ENCODE data around the gene S100A12.
"Not testable (repeated sequence)": the region's sequence is repeated elsewhere in the genome, so short reads cannot be mapped to it uniquely, and the experiment has no call there.

Gene S100A12

DNA sequence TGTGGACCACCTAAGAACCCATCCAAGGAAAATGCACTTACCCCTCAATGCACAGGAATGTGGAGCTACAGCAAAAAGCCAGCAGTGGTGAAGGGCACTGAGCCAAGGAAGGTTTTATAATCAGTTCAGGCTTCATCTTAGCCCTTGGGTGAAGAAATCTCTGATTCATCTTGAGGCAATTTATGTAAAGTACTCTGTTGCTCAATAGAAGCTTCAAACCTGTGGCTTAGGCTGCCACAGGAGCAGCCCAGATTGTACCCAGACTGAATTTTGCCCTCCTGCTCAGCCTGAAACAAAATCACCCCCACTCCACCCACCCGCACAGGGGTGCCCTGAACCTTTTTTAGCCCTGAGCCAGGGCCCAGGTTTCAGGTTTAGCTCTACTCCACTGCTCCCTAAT, at the start of gene S100A12:
Gene S100A12 (minus strand): TSS at position 111 of the 400 bp plus-strand sequence. CDS start 1,029 bp downstream, outside the sequence.
- no peak for DNase-seq

DNA sequence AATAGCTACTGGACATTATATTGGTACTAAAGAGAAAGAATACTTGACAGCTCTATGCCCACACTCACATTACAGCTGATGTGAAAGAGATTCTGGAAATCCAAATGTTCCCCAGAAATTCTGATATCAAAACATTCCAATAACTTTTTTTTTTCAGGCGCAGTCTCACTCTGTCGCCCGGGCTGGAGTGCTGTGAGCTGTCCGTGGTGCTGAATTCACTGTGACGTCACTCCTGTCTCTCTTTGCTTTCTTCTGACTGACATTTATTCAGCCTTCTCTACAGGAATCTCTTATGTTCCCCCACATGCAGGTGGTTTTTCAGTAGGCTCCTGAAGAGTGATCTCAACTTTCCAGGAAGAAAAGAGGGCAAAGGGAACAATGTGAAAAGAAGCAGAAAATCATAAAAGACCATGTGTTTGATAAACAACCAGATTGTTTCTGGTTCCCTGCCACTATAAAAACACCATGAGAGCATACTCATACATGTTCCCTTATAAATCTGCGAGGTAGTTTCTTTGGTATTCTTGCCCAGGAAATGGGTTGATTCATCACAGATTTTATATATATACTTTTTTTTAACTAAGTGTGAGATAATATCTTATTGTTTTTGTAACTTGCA, 47.1 kb upstream of the S100A12 start:
- DNase-seq, result no peak

DNA sequence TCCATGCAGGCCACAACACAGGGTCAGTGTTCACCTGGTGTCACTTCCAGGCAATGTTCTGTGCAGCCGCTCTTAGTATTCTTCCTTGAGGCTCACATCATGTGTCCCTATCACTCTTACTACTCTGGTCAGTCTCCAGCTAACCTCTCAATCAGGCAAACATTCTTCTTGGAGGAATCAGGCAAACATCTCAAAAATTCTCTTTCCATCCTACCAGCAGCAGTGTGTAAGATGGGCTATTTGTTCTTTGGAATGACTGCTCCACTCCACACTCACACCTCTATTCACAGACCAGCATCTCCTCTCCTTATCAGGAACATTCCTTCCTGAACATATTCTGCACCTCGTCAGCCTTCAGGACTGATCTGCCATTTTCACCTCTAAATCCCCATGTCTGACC, 44.9 kb upstream of the S100A12 start:
- DNase-seq, result no peak

DNA sequence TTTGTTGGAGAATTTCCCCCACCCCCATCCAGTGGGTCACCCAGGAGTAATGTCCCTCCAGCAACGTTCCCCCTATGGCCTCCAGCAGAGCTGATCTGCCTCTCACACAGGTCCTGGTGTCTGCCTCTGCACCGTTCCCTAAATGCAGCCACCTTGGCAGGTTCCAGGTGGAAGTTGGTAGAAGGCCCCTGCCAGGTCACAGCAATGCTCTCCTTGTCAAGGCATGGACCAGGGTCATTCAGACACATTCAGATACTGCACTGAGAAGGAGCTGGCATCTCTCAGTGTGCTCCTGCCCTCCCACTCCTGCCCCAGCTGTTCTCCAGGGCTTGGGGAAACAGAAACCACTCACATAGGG, 44.0 kb upstream of the S100A12 start:
- DNase-seq, result not testable (repeated sequence)

DNA sequence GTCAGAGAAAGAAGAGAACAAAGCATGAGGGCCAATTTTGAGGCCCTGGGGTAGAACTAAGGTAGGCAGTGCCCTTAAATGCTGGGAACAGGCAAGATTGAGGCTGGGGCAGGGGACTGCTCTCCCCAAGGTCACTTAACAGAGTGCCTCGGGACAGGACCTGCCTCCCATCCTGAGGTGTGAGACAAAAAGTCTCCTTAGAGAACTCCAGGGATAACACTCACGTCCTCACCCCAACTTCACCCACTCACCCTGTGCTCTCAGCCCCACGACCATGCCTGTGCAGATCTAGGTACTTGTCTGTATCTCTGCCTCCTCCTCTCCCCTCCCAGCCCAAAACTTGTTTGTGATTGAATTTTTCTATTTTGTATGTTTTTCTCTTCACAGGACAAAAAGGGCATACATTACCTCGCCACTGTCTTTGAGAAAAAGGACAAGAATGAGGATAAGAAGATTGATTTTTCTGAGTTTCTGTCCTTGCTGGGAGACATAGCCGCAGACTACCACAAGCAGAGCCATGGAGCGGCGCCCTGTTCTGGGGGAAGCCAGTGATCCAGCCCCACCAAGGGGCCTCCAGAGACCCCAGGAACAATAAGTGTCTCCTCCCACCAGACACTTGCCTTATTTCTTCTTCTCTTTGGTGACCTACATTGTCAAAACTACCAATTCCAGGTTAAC, 43.5 kb upstream of the S100A12 start:
- DNase-seq, result not testable (repeated sequence)

DNA sequence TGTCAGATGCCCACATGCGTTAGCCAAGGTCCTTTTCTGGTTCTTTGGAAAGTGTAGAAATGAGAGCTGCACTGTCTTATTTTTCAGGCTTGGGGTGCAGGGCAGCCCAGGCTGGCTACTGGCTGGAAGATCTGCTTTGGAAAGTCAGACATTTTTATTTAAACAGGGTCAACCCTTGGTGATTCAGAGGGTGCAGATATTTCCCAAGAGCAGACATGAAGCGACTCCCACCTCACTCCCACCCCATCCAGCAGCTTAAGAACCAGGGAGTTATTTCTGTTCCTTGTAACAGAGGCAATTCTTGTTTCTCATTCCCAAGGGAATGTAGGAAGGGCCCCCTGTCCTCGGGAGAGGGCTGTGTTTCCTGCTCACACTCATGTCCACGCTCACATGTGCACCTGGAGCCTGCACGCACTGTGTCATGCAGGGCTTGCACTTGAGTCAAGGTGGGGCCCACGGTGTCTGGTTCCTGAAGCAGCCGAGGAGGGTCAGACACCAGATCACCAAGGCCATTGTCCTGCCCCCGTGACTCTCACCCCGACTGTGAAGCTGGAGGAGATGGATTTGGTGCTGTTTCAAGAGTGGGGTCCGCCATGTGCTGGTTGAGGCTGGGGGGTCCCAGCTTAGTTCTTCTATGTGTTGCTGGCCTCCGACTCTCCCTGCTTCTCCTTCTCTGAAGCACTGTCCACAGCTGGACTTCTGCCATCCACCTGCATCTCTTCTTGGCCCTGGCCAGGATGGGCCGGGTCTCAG, 41.9 kb upstream of the S100A12 start:
- DNase-seq, result no peak

DNA sequence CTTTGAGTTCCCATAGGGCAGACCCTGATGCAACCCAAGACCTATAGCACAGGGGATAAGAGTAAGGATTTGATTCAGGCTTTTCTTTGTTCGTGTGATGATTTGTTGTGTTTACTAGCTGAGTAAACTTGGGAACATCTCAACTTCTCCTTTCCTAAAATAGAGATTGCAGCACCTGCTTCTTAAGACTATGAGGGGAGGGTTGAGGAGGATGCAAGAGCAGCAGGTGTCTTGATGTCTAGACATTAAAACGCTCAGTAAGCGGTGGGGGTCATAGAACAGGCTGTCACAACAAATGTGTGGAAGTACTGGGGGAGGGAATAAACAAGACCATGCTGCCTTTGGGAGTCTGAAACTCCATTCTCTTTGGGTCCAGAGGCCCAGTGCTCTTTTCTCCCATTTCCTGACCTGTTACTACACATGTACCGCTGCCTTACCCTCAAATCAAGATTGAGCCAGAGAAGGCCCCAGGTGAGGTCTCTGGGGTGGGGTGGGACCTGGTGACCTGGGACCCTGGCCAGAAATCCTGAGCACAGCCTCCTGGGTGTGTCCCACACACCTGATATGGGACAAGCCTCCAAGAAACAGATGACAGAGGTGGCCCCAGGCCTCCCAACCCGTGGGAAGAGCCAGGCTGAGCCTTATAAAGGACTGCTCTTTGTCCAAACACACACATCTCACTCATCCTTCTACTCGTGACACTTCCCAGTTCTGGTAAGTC, 40.6 kb upstream of the S100A12 start, which contains the start of gene S100A7A:
Gene S100A7A (plus strand): TSS at position 671 of the 721 bp plus-strand sequence. CDS start 1,563 bp downstream, outside the sequence.
- DNase-seq, result no peak

DNA sequence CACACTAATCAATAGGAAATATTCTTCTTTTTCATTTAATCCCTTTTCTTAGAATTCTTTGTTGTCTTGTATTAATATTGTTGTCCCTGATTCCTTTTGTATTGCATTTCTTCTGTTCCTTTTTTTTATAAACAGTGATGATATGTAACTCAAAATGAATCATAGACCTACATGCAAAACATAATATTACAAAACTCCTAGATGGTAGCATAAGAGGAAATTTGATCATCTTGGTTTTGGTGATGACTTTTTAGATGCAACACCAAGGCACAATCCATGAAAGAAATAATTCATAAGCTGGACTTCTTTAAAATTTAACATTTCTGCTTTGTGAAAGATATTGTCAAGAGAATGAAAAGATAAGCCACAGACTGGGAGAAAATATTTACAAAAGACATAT, 38.5 kb upstream of the S100A12 start:
- not testable (repeated sequence) for DNase-seq

DNA sequence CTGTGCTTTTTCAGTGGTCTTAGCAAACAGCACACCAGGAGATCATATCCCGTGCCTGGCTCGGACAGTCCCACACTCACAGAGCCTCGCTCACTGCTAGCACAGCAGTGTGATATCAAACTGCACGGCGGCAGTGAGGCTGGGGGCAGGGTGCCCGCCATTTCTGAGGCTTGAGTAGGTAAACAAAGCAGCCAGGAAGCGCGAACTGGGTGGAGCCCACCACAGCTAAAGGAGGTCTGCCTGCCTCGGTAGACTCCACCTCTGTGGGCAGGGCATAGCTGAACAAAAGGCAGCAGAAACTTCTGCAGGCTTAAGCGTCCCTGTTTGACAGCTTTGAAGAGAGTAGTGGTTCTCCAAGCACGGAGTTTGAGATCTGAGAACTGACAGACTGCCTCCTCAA, 31.9 kb upstream of the S100A12 start:
- not testable (repeated sequence) for DNase-seq

DNA sequence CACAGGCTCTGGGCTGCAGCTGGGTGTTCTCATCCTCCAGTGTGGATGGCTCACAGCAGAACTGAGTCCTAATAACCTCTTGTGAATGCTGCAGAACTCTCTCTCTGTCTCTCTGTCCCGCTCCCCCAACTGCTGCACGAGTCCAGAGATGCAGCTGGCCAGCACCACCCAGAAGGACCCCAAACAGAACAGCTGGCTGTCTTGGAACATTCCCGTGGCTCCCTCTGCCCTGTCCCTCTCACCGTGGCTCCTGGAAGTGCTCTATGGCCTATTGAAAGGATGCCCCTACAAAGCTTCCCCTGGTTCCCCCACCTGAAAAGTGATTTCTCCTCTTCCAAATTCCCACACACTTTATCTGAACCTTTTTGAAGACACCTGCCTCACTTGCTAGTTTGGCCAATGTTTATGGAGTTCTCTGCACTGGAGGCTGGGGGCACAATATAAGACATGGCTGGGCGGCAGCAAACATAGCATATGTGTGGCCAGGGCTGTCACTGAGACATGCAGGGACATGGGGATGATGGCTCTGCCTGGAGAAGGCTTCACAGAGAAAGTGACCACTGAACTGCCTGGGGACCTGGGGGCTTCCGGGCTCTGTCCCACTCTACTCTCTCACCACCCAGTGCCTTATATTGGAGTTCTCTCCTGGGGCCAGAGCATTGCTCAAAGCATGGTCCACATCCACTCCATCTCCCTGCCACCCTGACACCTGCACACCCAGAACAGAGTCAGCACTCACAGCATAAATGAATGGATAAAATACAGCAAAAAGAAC, 30.6 kb upstream of the S100A12 start:
- DNase-seq, result not testable (repeated sequence)

DNA sequence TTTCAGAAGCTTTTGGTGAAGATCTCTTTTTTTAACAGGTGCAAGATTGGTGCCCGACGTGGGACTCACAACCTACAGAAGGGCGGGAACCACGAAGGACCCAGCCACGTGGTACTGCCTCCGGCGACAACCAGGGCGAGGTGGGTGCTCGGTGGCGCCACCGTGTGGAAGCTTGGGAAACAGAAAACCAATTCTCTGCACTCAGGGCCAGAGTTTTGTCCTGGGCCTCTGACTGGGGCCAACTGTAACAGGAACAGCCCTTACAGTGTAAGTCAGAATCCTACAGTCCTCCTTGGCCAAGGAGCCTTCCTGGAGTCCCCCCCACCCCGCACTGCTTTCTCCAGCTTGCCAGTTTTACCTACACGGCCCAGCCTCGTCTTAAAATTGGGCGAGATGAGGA, 29.3 kb upstream of the S100A12 start:
- DNase-seq, result no peak

DNA sequence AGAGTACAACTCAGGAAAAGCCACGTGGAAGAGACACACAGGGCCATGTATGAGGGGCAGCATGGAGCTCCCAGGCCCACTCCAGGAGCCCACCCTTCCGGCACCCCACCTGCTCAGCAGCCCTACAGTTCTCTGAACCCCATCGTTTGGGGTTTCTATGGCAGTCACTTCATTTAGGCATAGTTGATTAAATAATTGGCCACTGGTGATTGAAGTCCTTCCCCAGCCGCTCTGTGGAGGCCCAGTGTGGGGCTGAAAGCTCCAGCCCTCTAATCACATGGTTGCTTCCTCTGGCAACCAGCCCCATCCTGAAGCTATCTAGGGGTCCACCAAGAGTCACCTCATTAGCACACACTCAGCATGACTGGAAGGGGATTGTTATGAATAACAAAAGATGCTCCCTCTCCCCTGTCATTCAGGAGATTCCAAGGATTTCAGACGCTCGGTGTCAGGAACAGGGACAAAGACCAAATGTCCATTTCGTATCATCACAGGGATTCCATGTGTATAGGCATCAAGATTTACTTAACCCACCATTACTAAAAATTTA, 28.7 kb upstream of the S100A12 start:
- no peak for DNase-seq

DNA sequence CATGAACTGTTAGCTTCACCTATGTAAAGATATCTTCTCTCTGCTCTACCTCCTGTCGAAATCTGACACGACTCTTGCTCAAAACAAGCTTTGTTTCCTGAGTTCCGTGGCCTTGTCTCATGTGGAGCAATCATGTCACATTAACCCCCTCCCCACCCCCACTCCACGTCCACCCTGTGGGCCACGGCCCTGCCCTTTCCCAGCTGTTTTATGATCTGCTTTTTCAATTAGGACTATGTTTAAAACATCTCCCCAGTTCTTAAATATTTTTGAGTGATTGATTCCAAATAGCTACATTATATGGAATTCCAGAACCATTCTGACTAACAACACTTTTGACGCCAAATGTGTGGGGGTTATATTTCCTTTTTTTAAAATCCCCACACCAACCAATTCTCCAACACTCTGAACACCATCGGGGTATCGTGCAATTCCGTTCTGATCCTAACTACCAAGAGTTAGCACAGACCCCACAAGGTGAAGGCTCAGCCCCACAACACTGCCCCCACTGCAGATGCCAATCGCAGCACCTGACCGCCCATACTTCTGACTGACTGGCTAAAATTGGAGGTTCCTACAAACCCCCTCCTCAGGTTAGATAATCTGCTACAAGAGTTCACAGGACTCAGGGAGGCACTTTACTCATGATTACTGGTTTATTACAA, 28.1 kb upstream of the S100A12 start:
- DNase-seq, result no peak

DNA sequence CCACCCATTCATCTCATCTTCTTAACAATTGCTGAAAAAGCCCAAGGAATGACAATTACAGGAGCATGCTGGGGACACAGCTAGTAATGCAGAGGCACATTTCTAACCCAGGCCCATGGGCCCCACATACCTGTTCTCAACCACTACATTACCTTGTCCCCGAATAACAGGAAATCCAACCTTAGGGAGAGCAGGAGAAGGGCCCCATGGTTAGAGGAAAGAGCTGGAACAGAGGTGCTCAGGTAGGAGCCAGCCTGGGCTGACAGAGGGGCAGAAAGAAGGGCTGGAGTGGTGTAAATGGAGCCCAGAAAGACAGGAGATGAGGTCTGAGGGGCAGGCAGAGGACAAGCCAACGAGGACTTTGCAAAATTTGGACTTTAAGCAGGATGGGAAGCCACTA, 26.8 kb upstream of the S100A12 start:
- no peak for DNase-seq

DNA sequence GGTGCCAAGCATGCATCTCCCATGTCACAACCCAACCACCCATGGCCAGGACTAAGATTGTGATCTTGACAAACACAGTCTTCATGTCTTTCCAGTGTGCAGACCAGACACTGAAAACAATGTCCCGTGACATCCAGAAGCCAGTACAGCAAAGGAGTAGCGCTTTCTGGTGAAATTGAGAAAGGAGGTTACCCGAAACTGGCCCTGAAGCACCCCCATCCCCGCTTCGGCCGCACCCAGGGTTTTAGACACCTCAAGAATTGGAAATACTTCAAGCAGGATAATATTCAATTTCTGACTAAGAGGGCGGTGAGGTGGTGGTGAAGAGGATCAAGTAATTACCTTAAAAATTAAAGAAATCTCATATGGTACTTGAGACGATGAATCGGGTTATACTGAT, 26.0 kb upstream of the S100A12 start:
- no peak for DNase-seq

DNA sequence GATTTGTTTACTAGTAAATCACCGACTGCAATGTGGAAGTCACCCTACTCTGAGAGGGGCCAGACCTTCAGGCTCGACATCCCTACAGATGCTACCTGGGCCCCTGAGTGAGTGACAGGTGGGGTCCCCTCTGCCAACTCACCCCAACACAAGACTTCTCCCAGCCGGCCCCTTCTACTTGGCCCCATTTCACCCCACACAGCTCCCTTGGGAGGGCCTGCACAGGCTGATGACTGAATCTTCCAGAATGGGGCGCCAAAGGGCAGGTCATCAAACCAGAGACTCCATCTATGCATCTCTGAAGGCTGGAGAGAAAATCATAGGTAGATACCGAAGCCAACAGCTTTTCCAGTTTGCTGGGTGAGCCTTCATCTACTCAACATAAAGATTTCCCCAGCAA, 24.8 kb upstream of the S100A12 start:
- no peak for DNase-seq

DNA sequence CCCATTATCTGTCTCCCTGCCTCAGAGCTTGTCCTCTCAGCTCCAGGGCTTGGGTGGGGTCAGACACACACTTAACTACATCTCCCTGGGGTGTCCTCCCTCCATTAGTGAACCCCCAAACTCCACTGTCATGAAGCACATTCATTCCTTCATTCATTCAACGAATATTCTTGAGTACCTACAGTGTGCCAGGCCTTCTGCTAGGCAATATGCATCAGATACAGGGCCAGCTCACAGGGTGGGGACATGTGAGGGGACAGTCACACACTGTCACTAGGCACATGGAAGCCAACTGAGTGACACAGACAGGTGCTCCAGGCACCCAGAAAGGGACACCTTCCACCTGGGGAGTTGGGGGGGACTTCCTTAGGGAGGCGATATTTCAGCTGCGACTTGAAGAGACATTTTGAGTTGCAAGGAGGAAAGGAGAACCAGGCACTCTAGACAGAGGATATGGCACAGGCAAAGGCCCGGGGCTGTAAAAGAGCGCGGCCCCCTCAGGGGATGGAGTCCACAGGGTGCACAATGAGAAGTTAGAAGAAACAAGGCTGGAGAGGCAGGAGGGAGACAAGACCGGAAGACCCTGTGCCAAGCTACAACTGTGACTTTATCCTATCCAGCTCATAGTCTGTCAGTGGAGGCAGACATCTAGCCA, 24.1 kb upstream of the S100A12 start:
- DNase-seq, result no peak

DNA sequence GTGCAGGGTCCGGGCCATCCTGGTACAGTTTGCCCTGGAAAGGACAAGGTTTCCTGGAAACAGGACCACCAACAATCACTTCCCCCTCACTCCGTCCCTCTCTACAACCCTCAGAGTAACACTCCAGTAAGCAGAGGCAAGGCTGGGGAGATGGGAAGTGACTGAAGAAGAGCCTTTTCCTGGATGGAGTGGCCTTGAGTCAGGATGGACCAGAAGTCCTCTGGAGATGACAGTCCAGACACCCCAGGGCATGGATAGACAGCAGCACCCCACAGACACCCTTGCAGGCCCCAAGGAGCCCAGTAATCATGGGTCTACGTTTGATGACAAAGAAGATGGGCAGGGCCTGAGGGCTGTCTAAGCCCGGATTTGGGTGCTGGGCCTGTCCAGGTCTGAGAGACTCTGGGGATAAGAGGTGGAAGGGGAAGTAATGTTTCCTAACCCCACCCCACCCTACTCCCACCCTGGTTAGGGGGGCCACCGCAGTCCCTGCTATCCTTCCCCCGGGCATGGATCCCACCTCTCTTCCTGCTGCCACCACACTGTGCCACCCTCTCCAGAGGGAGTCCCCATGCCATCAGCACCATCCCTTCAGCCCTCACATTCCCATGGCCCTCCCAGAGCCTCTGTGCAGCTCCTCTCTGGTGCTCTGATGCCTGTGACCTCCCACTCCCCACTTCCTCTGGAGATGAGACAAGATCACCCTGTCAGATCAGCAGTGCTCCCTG, 22.7 kb upstream of the S100A12 start:
- DNase-seq, result no peak

DNA sequence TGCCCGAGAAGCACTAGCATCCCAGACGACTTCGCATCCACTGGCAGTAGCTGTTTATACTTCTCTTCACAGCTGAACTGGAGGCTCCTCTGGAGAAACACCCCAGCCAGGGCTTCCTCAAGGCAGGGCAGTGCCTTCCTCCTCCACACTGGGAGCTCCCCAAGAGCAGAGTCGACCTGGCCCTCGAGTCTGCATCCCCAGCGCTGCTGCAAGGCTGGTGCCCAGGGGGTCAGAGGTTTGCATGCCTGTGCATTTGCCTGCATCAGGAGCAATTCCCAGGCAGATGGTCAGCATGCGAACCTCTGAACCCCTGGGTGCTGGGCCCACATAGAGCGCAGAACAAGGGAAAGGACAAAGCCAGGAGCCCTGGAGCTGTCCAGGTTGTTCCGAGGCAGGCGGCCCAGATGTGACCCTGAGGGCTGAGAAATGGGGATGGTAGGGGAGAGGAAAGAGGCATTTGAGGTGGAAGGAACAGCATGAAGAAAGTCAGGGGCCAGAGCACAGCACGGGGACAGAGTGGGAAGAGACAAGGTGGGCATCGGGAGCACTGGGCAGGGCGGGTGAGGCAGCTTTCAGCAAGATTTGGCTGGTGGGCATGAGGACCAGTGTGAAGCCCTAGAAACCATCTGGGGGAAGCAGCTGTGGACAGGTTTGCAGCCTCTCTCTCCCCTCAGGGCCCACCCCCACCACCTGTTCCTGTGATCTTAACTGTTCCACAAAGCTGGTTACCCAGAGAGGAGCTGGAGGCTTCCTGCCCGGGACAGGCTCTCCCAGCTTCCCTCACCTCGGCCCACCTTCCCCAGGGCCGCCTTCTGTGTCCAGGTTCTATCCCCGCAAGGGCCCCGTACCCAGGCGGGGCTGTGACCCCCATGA, 21.9 kb upstream of the S100A12 start:
- DNase-seq, result no peak
